ENCODE data around the gene S100A4.

S100A4 gene

GRCh38 chr1:153547560-153548551 lies 2.2 kb upstream of the S100A4 start:
- DNase-seq (ENCODE audit: low read depth) = no peak

- no peak for DNase-seq (ENCODE audit: low read depth)
Measured at GRCh38 chr1:153546796-153547559, 1.4 kb upstream of the S100A4 start.

- no peak for DNase-seq (ENCODE audit: low read depth)
Measured at GRCh38 chr1:153546371-153546770, 765 bp upstream of the S100A4 start.

GRCh38 chr1:153544453-153545066 lies 1.0 kb downstream of the S100A4 start:
- DNase-seq (ENCODE audit: low read depth) = no peak

GRCh38 chr1:153543736-153544135 lies 1.9 kb downstream of the S100A4 start:
- no peak for DNase-seq (ENCODE audit: low read depth)

GRCh38 chr1:153542956-153543711 lies 2.5 kb downstream of the S100A4 start:
- no peak for DNase-seq (ENCODE audit: low read depth)

GRCh38 chr1:153541641-153542590 lies 3.7 kb downstream of the S100A4 start:
- no peak for DNase-seq (ENCODE audit: low read depth)

GRCh38 chr1:153540394-153541361 lies 4.9 kb downstream of the S100A4 start, which contains the start of gene S100A5:
S100A5 (minus strand) TSS chr1:153540934; CDS start chr1:153540191, 743 bp downstream.
- no peak for DNase-seq (ENCODE audit: low read depth)

- no peak for DNase-seq (ENCODE audit: low read depth)
Measured at GRCh38 chr1:153539395-153540093, 6.1 kb downstream of the S100A4 start.

- no peak for DNase-seq (ENCODE audit: low read depth)
Measured at GRCh38 chr1:153538315-153538821, 7.2 kb downstream of the S100A4 start.

- no peak for DNase-seq (ENCODE audit: low read depth)
Measured at GRCh38 chr1:153537376-153537730, 8.3 kb downstream of the S100A4 start.

GRCh38 chr1:153536671-153537375 lies 8.8 kb downstream of the S100A4 start:
- DNase-seq (ENCODE audit: low read depth) = no peak

- peak; percentile 82 for DNase-seq (ENCODE audit: low read depth)
Measured at GRCh38 chr1:153536012-153536670, 9.5 kb downstream of the S100A4 start.

GRCh38 chr1:153535242-153536011 lies 10.2 kb downstream of the S100A4 start, which contains the start of gene S100A6:
S100A6 (minus strand) TSS chr1:153535991; CDS start chr1:153535339, 652 bp downstream.
- no peak for DNase-seq (ENCODE audit: low read depth)

GRCh38 chr1:153534925-153535241 lies 10.7 kb downstream of the S100A4 start:
- DNase-seq (ENCODE audit: low read depth) = no peak

GRCh38 chr1:153534226-153534924 lies 11.2 kb downstream of the S100A4 start:
- no peak for DNase-seq (ENCODE audit: low read depth)
